Measurements from ENCODE around the gene EDAR.

Gene EDAR

GRCh38 chr2:109000738-109001137, 11.7 kb upstream of the EDAR start:
- DNase-seq = no peak

- DNase-seq = no peak
Observed at GRCh38 chr2:108998911-108999310, 9.9 kb upstream of the EDAR start.

- no peak for DNase-seq
Observed at GRCh38 chr2:108994178-108994577, 5.2 kb upstream of the EDAR start.

GRCh38 chr2:108993095-108993937, 4.3 kb upstream of the EDAR start:
- no peak for DNase-seq

GRCh38 chr2:108988076-108988795, 784 bp downstream of the EDAR start:
- DNase-seq = no peak

- DNase-seq = peak; percentile 33
Observed at GRCh38 chr2:108986916-108987510, 2.0 kb downstream of the EDAR start.

GRCh38 chr2:108983610-108984009, 5.4 kb downstream of the EDAR start:
- DNase-seq = no peak

- DNase-seq = no peak
Observed at GRCh38 chr2:108983061-108983460, 6.0 kb downstream of the EDAR start.

- no peak for DNase-seq
Observed at GRCh38 chr2:108982259-108982679, 6.8 kb downstream of the EDAR start.

- DNase-seq = no peak
Observed at GRCh38 chr2:108981846-108982245, 7.2 kb downstream of the EDAR start.

GRCh38 chr2:108980076-108980475, 8.9 kb downstream of the EDAR start:
- no peak for DNase-seq

GRCh38 chr2:108979461-108979860, 9.6 kb downstream of the EDAR start:
- DNase-seq = no peak

- DNase-seq = no peak
Observed at GRCh38 chr2:108978709-108979111, 10.3 kb downstream of the EDAR start.

- no peak for DNase-seq
Observed at GRCh38 chr2:108975613-108976435, 13.2 kb downstream of the EDAR start.

- no peak for DNase-seq
Observed at GRCh38 chr2:108974674-108975073, 14.3 kb downstream of the EDAR start.

- no peak for DNase-seq
Observed at GRCh38 chr2:108972663-108973062, 16.4 kb downstream of the EDAR start.

GRCh38 chr2:108971661-108972566, 17.1 kb downstream of the EDAR start:
- DNase-seq = no peak

GRCh38 chr2:108970369-108970768, 18.7 kb downstream of the EDAR start:
- DNase-seq = no peak

GRCh38 chr2:108969856-108970255, 19.2 kb downstream of the EDAR start:
- no peak for DNase-seq

GRCh38 chr2:108968619-108969018, 20.4 kb downstream of the EDAR start:
- no peak for DNase-seq

- no peak for DNase-seq
Observed at GRCh38 chr2:108967757-108968156, 21.3 kb downstream of the EDAR start.
